ENCODE measurements around the gene SENP1. TPM values are rescaled to one million over a fixed set of nuclear protein-coding genes. Genes with fewer than 3 reads are reported as not detected.
A peak's percentile ranks its signal among the peaks of the same experiment; 100 is the strongest.

Gene SENP1
- total and polyA plus RNA-seq, 11 donors, result 2.1 to 13.6 (median 8.6) TPM

- no peak for TF ChIP-seq CTCF (IDR thresholded peaks at IDR 0.05)
- no peak for TF ChIP-seq POLR2A (IDR thresholded peaks at IDR 0.05)
- Histone ChIP-seq H3K4me1 (no peaks in the 10 kb centered on the region), H3K4me3 (no peak overlapping the region), H3K9me3 (no peaks in the 10 kb centered on the region), H3K36me3 (peaks cover 0 to 100% (median 92%) of the 10 kb centered on the region in 9 donors), H3K27me3 (no peaks in the 10 kb centered on the region), H3K27ac (no peak overlapping the region)
- intact Hi-C loops (cut with DNase I), result loop anchor here in 1 of 10 donors (10.0 kb wide), 1 partner anchor 163 kb away; the partner anchor contains the start of gene VDR
- ATAC-seq (no peak), DNase-seq (no peak)
- 93 to 97% (median 96%) methylated on average over 4 of the region's 4 CpGs for WGBS, 4 donors
Measured at GRCh38 chr12:48067250-48067938, 38.5 kb downstream of the SENP1 start.

GRCh38 chr12:48065041-48065440 lies 40.8 kb downstream of the SENP1 start:
- no peaks in the 10 kb centered on the region for H3K9me3 ChIP-seq

GRCh38 chr12:48063530-48063929 lies 42.3 kb downstream of the SENP1 start:
- WGBS, 4 donors, result 94 to 96% (median 96%) methylated on average over 6 of the region's 6 CpGs
- Histone ChIP-seq H3K4me3 (no peak overlapping the region), H3K36me3 (peaks cover 4 to 100% (median 96%) of the 10 kb centered on the region in 9 donors), H3K27me3 (no peaks in the 10 kb centered on the region), H3K9me3 (peaks cover 0 to 14% (median 0%) of the 10 kb centered on the region in 12 donors), H3K27ac (no peak overlapping the region), H3K4me1 (no peaks in the 10 kb centered on the region)
- DNase-seq (no peak), ATAC-seq (no peak)
- no peak for TF ChIP-seq POLR2A (IDR thresholded peaks at IDR 0.05)
- TF ChIP-seq CTCF (IDR thresholded peaks at IDR 0.05), result no peak
- intact Hi-C loops (cut with DNase I), result loop anchor here in 1 of 10 donors (10.0 kb wide), 1 partner anchor 159 kb away; the partner anchor contains the start of gene VDR

More at GRCh38 chr12:48065041-48065440, 40.8 kb downstream of the SENP1 start:
- WGBS, 4 donors, result 92 to 95% (median 94%) methylated on average over 5 of the region's 5 CpGs
- DNase-seq (no peak), ATAC-seq (no peak)
- H3K27me3 ChIP-seq, result no peaks in the 10 kb centered on the region
- no peak for TF ChIP-seq CTCF (IDR thresholded peaks at IDR 0.05)
- no peak for TF ChIP-seq POLR2A (IDR thresholded peaks at IDR 0.05)
- peaks cover 4 to 100% (median 92%) of the 10 kb centered on the region in 9 donors for H3K36me3 ChIP-seq
- H3K4me1 ChIP-seq, result no peaks in the 10 kb centered on the region
- H3K4me3 ChIP-seq, result no peak overlapping the region
- H3K27ac ChIP-seq, result no peak overlapping the region
- intact Hi-C loops (cut with DNase I), result loop anchor here in 1 of 10 donors (10.0 kb wide), 1 partner anchor 160 kb away; the partner anchor contains the start of gene VDR

GRCh38 chr12:48061938-48062719 lies 43.8 kb downstream of the SENP1 start:
- H3K27ac ChIP-seq, result no peak overlapping the region
- no peaks in the 10 kb centered on the region for H3K27me3 ChIP-seq
- WGBS, 4 donors, result 53 to 85% (median 73%) methylated on average over 1 of the region's 1 CpG
- no peak for TF ChIP-seq POLR2A (IDR thresholded peaks at IDR 0.05)
- peak in 1 of 12 donors; percentile 10 for TF ChIP-seq CTCF (IDR thresholded peaks at IDR 0.05)
- H3K4me1 ChIP-seq, result no peaks in the 10 kb centered on the region
- ATAC-seq, result no peak
- H3K9me3 ChIP-seq, result peaks cover 0 to 14% (median 0%) of the 10 kb centered on the region in 12 donors
- no peak overlapping the region for H3K4me3 ChIP-seq
- intact Hi-C loops (cut with DNase I), result loop anchor here in 1 of 10 donors (10.0 kb wide), 1 partner anchor 157 kb away; the partner anchor contains the start of gene VDR
- H3K36me3 ChIP-seq, result peaks cover 4 to 91% (median 87%) of the 10 kb centered on the region in 9 donors
- no peak for DNase-seq

Data from heart left ventricle (tissue), 16 donors.